Stimulated activated CD8-positive, alpha-beta memory T cell treated with anti-CD3 and anti-CD28 coated beads, Interleukin-4, amount 100 ng/mL, for 24 hours (primary cell): ENCODE measurements around the gene SMOC1.

Experiments
- DNase-seq: peaks from one replicate; pipeline ENCODE4 v3.0.0-alpha.2; 2020; ENCODE audit warnings: low read depth

SMOC1 gene

GRCh38 chr14:69982886-69983285 lies 103.7 kb downstream of the SMOC1 start:
- DNase-seq: no peak

GRCh38 chr14:69983317-69983716 lies 104.1 kb downstream of the SMOC1 start:
- no peak for DNase-seq

- no peak for DNase-seq
These were observed 106.2 kb downstream of the SMOC1 start for GRCh38 chr14:69985463-69985862.

- no peak for DNase-seq
These were observed 107.1 kb downstream of the SMOC1 start for GRCh38 chr14:69986336-69986735.

GRCh38 chr14:69987406-69988121 lies 108.3 kb downstream of the SMOC1 start:
- no peak for DNase-seq

- DNase-seq: no peak
These were observed 109.8 kb downstream of the SMOC1 start for GRCh38 chr14:69988979-69989378.

- DNase-seq: no peak
These were observed 110.4 kb downstream of the SMOC1 start for GRCh38 chr14:69989622-69990021.

GRCh38 chr14:69990323-69990722 lies 111.1 kb downstream of the SMOC1 start:
- no peak for DNase-seq

- no peak for DNase-seq
These were observed 112.2 kb downstream of the SMOC1 start for GRCh38 chr14:69991422-69991821.

GRCh38 chr14:69992564-69992963 lies 113.3 kb downstream of the SMOC1 start:
- DNase-seq: no peak

GRCh38 chr14:69993326-69993725 lies 114.1 kb downstream of the SMOC1 start:
- DNase-seq: no peak

- DNase-seq: no peak
These were observed 114.8 kb downstream of the SMOC1 start for GRCh38 chr14:69994002-69994401.

GRCh38 chr14:69996216-69996615 lies 117.0 kb downstream of the SMOC1 start:
- DNase-seq: no peak

- DNase-seq: no peak
These were observed 118.6 kb downstream of the SMOC1 start for GRCh38 chr14:69997849-69998248.

GRCh38 chr14:69999261-69999674 lies 120.1 kb downstream of the SMOC1 start:
- DNase-seq: no peak

- no peak for DNase-seq
These were observed 121.4 kb downstream of the SMOC1 start for GRCh38 chr14:70000601-70001000.

- no peak for DNase-seq
These were observed 123.6 kb downstream of the SMOC1 start for GRCh38 chr14:70002589-70003346.

GRCh38 chr14:70004791-70005190 lies 125.6 kb downstream of the SMOC1 start:
- DNase-seq: no peak

- no peak for DNase-seq
These were observed 126.1 kb downstream of the SMOC1 start for GRCh38 chr14:70005281-70005805.

GRCh38 chr14:70006699-70007098 lies 127.5 kb downstream of the SMOC1 start:
- DNase-seq: no peak

- DNase-seq: no peak
These were observed 129.4 kb downstream of the SMOC1 start for GRCh38 chr14:70008284-70009262.

GRCh38 chr14:70009961-70010360 lies 130.7 kb downstream of the SMOC1 start:
- no peak for DNase-seq
